Activated CD4-positive, alpha-beta T cell treated with anti-CD3 and anti-CD28 coated beads, Interleukin-2, amount 50 U/mL, for 4 hours (primary cell): Measurements from ENCODE around the gene PSD2.

Experiments used
- DNase-seq, 2 experiments: peaks; one replicate each; pipeline ENCODE4 v3.0.0-alpha.2; 2020

Gene PSD2

GRCh38 chr5:139763930-139764791 lies 31.4 kb upstream of the PSD2 start:
- no peak for DNase-seq

GRCh38 chr5:139764886-139765408 lies 30.7 kb upstream of the PSD2 start:
- DNase-seq, result no peak

DNA sequence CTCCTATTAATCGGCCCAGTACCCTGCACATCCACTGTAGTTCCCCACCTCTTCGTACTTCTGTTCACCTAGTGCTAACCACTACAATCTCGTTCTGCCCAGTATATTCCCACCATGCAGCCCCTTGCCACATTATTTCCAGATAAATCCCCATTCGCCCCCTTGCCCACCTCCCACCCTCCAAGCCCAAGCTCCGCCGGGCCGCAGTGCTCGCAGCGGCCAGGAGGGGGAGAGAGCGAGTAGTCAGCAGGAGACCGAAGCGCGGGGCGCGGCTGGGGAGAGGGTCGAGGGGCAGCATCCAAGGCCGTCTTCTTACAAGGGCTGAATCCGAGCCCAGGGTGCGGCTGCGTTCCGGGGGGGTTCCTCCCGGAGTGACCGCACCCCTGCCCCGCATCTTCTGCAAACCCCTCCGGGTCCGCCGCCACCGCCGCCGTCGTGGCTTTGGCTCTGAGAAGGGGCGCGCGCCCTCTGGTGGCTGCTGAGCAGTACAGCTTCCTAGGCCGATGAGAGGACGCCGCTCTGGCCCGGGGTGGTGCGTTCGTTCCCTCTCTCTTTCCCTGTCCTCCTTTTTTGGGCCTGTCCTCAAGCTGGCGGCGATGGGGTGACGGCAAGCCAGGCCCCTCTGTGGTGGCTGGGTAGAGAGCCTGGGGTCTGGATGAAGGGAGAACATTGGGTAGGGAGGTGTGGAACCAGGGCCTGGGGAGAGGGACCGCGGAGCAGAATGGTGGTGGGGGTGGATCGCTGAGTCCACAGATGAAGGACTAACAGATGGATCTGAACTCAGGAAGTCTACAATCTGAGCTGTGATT lies 30.0 kb upstream of the PSD2 start:
- peak; percentile 76 to 78 for DNase-seq

DNA sequence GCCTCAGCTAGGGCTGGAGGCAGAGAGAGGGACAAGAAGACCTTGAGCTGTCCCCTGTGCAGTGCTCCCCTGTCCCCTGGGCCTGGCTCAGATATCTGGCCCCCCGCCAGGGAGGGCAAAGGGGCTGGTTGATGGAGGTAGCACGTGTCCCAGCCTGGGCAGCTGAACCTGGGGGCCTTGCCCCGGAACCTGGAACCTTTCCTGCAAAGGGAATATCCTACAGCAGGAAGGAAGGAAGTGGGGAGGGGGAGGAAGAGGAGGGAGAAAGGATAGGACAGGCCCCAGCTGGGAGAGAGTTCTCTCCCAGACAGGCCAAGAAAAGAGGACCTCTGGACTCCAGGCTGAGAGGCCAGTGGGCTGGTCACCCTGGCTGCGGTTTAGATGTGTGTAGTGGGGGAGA lies 27.6 kb upstream of the PSD2 start:
- no peak for DNase-seq

DNA sequence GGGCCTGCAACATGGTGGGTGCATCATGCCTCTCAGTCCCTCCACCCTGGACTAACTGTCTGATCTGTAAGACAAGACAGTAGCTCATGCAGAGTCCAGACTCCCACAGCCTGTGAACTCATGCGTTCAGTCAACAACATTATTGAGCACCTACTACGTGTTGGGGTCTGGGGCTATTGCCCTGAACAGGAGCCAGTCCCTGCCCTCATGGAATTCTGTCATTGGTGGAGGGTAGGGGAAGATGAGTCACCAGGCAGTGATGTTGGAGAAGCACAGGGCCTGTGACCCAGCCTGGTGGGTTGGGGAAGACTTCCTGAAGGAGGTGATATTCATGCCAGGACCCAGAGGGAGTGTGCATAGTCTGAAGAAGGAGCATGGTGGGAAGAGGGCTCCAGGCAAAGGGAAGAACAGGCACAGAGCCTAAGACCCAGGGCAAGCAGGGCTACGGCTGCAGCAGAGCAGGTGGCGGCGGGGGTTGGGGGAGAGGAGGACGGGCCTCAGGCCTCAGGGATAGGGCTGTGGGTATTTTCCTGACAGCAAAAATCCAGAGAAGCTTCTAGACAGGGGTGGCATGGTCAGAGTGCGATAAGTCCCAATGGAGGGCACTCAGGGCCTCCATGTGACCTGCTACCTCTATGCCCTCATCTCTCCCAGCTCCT lies 26.7 kb upstream of the PSD2 start:
- DNase-seq, result no peak

DNA sequence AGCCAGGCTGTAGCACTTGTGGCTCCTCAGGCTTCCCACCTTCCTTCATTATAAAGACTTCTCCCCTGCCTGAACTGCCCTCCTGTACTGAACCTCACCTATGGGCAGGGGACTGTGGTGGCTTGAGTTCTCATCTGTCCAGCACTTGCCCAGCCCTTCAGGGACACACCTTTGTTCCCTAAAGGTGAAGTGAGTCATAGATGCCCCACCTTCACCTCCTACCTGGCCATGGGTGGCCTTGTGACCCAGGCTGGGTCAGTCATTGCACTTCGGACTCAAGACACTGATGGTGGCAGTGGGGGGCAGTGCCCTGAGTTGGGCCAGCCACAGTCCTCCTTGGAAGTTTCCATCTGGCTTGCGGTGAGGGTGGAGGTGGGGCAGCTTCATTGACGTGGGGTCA lies 26.1 kb upstream of the PSD2 start:
- no peak for DNase-seq

DNA sequence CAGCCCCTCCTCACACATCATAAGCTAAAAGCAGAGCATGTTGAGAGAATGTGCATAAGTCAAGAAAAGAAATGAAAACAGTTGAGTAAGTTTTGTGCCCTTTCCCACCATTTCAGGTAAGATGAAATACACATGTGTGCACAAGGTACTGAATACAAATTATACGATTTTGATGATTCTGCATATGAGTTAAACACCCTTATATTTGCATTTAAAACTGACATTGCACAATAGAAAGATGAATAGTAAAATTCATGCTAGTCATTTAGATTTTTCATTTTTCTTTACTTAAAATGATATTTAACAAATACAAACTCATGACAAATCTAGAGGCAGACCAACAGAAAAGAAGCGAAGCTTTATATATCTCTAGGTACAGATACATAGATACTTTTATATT lies 24.9 kb upstream of the PSD2 start:
- DNase-seq, result no peak

DNA sequence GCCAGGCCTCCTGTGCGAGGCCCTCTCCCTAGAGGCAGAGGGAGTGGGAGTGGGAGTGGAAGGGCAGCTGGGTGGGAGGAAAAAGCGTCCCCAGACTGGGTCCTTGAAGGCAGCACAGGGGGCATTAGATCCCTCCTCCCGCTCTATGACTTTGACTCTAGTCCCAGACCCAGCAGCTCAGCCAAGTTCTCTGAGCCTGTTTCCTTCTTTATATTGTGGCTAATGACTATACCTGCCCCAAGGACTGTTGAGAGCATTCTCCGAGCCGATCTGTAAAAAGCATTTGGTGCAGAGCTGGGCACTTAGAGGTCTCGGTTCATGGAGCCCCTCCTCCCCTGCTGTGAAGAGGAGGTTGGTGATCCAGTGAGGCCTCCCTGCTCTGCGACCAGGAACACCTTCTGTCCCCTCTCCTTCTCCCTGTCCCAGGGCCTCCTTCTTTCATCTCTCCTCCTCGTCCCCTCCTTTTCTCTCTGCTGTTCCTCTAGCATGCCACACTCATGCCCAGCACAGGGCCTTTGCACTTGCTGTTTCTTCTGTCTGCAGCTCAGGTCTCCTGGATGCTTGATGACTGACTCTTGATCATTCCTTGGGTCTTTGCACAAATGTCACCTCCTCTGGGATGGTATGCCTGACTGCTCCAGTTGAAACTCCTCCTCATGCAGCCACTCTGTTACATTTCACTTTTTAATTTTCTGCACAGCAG lies 23.4 kb upstream of the PSD2 start:
- DNase-seq, result no peak

GRCh38 chr5:139772927-139773690 lies 22.5 kb upstream of the PSD2 start:
- DNase-seq, result no peak

- peak; percentile 69 to 75 for DNase-seq
These were observed 20.5 kb upstream of the PSD2 start for GRCh38 chr5:139774980-139775661.

DNA sequence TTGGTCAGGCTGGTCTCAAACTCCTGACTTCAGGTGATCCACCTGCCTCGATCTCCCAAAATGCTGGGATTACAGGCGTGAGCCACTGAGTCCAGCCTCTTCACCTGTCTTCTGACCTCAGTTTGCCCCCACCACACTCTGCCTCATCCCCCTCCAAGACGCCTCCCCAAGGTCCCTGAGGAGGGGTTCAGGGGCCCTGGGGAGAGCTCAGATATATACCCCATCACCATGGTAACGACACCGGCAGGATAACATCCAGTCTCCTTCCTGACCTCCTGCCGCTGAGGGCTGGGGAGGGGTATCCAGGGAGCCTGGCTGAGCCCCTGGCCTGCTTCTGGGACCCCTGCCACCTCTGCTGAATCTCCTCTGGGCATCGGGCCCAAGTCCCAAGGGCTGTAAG lies 19.7 kb upstream of the PSD2 start:
- no peak for DNase-seq

DNA sequence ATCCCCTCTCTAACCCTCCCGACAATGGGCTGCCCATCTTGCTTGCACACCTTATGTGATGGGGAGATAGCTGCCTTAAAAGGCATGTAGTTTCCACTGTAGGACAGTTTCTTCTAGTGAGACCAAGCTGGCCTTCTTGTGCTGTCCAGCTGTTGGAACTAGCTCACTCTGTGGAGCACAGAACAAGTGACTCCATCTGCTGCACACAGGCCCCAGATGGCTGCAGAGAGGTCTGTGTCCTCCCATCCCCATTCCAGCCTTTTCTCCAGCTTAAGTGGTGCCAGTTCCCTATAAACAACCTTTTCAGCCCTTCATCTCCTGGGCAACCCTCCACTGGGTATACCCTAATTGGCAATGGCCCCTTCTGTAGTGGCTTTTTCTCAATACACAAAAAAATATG lies 18.7 kb upstream of the PSD2 start:
- no peak for DNase-seq

DNA sequence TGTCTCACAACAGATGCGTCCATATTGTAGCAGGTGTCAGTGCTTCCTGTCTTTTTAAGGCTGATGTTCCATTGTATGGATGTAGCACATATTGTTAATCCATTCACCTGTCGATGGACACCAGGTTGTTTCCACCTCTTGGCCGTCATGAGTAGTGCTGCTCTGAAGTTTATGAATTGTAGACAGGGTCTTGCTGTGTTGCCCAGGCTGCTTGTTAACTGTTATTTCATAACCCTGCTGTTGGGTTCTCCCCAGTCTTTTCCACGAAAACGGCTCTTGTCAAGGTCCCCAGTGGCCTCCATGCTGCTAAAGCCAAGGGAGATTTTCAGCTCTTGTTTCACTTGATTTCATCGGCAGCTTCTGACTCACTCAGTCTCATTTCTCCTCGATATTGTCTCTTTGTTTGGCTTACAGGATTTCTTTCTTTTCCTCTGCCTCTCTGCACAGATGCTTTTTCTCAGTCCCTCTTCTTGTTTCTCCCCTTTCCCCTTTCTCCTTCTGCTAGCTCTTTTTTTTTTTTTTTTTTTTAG lies 12.1 kb upstream of the PSD2 start:
- no peak for DNase-seq

- no peak for DNase-seq
These were observed 11.1 kb upstream of the PSD2 start for GRCh38 chr5:139784488-139784887.

GRCh38 chr5:139787257-139787567 lies 8.4 kb upstream of the PSD2 start:
- no peak for DNase-seq

DNA sequence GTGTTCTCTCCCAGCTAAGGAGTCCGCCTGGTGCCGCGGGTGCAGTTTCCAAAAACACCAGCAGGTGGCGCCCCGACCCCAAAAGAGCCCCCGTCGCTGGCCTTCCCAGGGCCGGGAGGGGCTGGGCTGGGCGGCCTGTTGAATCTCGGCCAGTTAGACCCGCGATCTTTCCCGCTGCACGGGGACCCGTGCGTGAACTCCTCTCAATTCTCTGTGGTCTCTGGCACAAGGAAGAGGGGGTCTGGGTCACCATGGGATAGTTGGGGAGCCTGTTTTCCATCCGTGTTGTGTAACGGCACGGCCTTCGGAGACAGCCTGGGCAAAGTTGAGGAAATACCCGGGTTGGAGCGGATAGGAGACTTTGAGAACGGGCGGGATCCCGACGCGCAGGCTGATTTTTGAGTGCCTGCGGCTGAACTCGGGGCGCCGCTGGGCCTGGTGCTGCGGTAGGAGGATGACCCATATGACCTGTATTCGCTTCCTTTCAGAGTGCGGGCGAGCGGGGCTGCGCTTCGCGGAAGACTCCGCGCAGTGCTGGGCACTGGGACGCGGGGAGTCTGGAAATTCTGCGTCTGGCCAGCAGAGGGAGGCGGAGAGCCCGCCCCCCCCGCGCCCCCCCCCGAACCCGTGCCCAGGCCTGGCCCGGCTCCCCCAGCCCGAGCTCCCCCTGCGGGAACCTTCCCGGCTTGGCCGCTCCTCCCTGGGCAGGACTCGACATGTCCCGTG lies 7.9 kb upstream of the PSD2 start:
- DNase-seq, result peak; percentile 75 to 83

DNA sequence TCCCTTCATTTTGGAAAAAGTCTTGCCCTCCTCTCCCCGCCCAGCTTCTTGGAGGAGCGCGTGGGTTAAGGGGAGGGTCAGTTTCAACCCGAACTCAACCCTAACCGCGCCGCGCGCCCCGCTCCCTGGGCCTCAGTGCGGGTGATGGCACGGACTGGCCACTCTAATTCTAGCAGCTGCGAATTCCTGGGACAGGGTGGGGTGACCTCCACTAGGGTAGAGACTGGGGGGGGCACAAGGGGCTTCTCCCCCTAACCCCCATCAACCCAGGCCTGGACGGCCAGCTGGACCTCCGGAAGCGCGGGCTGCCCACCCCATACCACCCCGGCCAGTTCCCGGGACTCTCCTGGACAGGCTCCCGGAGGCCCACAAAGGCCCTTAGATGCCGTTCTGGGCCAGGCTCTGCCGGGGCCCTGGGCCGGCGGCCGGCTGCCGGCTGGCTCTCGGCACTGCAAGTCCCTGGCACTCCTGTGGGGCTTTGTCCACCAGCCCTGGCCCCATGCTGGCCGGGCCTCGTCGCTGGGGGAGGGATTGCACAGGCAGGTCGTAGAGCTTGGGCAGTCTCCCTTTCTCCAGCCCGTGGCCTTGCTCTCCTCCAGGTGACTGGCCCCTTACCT lies 7.2 kb upstream of the PSD2 start:
- DNase-seq, result no peak

DNA sequence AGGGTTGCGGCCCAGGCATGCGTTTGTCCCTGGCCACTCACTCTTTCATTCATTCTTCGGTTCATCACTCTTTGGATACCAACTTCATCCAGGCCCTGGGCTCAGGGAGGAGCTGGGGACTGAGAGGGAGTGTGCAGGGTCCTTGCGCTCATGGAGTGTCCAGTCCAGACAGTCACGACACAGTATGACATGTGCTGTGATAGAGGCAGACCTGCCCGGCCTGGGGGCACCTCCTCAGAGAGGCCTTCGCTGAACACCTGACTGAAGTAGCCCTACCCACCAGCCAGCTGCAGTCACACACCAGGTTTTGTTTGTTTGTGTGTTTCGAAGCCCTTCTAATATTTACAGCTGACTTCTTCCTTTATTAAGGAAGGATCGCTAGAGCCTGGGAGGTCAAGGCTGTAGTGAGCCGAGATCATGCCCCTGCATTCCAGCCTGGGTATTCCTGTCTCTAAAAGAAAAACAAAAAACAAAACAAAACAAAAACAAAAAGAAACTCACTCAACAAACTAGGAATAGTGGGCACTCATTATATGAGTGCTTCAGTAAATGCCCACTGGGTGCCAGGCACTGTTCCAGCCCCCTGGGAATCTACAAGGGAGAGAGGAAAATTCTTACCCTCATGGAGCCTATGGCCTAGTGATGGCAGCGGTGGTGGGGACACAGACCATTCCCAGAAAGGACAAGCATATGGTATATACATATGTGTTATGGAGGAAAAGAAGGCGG lies 6.3 kb upstream of the PSD2 start:
- DNase-seq, result no peak

DNA sequence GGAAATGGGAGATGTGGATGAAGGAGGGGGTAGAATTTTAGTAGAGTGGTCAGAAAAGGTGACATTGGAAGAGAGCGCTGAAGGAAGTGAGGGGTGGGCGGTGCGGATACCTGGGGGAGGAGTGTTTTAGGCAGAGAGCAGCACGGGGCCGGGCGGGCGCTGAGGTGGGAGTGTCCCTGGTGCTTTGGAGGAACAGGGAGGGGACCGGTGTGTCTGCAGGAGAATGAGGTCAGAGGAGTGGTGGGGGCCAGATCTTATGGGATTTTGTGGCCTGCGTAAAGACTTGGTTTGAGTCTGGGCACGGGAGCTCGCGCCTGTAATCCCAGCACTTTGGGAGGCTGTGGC lies 5.8 kb upstream of the PSD2 start:
- DNase-seq, result no peak

DNA sequence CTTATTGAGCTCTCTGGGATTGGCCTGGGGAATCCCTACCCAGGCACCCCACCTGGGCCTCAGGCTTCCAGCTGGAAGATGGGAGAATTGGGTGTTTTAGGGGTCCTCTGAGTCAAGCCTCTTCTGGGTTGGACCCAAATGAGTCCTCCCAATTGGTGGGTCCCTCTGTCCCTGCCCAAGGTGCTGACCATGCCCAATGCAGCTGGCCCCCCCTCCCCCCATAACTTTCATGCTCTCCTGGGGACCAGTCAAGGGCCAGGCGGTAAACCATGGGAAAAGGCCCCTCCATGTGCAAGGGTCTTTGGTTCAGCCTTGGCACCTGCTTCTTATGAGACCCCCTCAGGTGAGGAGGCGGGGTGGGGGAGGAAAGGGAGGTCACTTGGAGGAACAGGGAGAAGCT lies 3.4 kb upstream of the PSD2 start:
- no peak for DNase-seq
